ENCODE data around the gene AOC3.

DNA sequence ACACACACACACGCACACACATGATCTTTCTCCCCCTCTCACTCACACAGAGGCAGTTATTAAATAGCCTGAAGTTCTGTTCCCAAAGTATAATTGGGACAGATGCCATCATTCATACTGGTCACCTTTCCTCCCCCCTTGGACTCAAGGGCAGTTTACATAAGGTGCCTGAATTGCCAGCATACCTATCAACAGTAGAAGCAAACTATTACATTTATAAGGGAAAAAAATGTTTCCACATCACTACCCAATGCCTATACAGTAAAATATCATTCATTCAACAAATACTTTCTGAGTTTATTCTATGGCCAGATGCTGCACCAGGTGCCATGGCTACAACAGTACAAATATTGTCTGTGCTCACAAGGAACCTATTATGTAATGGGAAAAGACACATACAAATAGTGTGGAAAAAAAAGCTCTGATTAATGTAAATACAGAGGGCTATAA, 46.1 kb upstream of the AOC3 start:
- TF ChIP-seq POLR2A (IDR thresholded peaks at IDR 0.05) (no peak), CTCF (IDR thresholded peaks at IDR 0.05) (no peak)
